KMS-11 (cell line): ENCODE results near the gene SLC35B4.

Experiments
- H2AFZ ChIP-seq: fragments of 200-600 bp; sonication (generic); 2 replicates; pipeline ENCODE4 v1.6.1; 2016; ENCODE audit warnings: antibody characterized with exemption, mixed run types, low read depth
- H3K27ac ChIP-seq: fragments of 200-600 bp; sonication (generic); 2 replicates; pipeline ENCODE4 v1.6.1; 2016; ENCODE audit warnings: mild to moderate bottlenecking, mixed run types
- H3K27me3 ChIP-seq: fragments of 200-600 bp; sonication (generic); 2 replicates; pipeline ENCODE4 v1.6.1; 2017; ENCODE audit warnings: mild to moderate bottlenecking, low read depth, mixed run types, moderate library complexity; ENCODE audit not compliant: insufficient read depth
- H3K36me3 ChIP-seq: fragments of 200-600 bp; sonication (generic); 2 replicates; pipeline ENCODE4 v1.6.1; 2017; ENCODE audit warnings: mild to moderate bottlenecking, mixed run types; ENCODE audit not compliant: insufficient read depth
- H3K4me1 ChIP-seq: fragments of 200-600 bp; sonication (generic); 2 replicates; pipeline ENCODE4 v1.6.1; 2016; ENCODE audit warnings: mild to moderate bottlenecking, low read depth, mixed run types; ENCODE audit not compliant: poor library complexity, severe bottlenecking
- H3K4me2 ChIP-seq: fragments of 200-600 bp; sonication (generic); 2 replicates; pipeline ENCODE4 v1.7.0; 2016; ENCODE audit warnings: mild to moderate bottlenecking, mixed run types
- H3K4me3 ChIP-seq: fragments of 200-600 bp; sonication (generic); IDR thresholded peaks from 2 replicates; pipeline ENCODE4 v1.6.1; 2017; ENCODE audit warnings: low read depth, low read length, mixed read lengths; ENCODE audit not compliant: insufficient read depth
- H3K79me2 ChIP-seq: fragments of 200-600 bp; sonication (generic); 2 replicates; pipeline ENCODE4 v1.6.1; 2016; ENCODE audit warnings: low read depth, mixed run types; ENCODE audit not compliant: insufficient read depth
- H3K9ac ChIP-seq: fragments of 200-600 bp; sonication (generic); 2 replicates; pipeline ENCODE4 v1.6.1; 2016; ENCODE audit warnings: mild to moderate bottlenecking, mixed run types
- H4K20me1 ChIP-seq: fragments of 200-600 bp; sonication (generic); 2 replicates; pipeline ENCODE4 v1.6.1; 2016; ENCODE audit warnings: mild to moderate bottlenecking, mixed run types; ENCODE audit not compliant: insufficient read depth
- TF ChIP-seq, protein P1 (sequence below): fragments of 200-600 bp; sonication (generic); conservative IDR thresholded peaks from 2 replicates; pipeline ENCODE4 v1.6.1; 2017; ENCODE audit warnings: low read depth, mild to moderate bottlenecking, antibody characterized with exemption, low read length, moderate library complexity, mixed read lengths

SLC35B4 gene

DNA sequence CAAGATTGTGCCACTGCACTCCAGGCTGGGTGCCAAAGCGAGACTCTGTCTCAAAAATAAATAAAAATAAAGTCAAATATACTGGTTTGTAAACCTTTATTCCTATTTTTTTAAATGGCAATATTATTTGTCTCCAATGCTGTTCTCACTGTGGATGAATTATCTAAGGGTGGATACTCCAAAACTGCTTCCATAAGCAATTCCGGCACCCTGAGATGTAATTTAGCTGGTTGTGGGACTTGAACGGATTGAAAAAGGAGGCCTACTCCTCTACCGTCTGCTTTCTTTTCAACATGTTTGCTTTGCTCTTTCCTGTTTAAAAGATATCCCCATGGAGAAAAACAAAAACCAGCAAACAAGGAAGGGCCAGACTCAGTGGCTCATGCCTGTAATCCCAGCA, 54.4 kb downstream of the SLC35B4 start:
- no peak overlapping the region for H3K4me3 ChIP-seq
- H3K27ac ChIP-seq: no peak overlapping the region
- H3K9ac ChIP-seq: no peak overlapping the region
- no peaks in the 10 kb centered on the region for H3K36me3 ChIP-seq
- H4K20me1 ChIP-seq: no peaks in the 10 kb centered on the region
- H3K4me1 ChIP-seq: no peaks in the 10 kb centered on the region
- H2AFZ ChIP-seq: no peak overlapping the region
- H3K27me3 ChIP-seq: no peaks in the 10 kb centered on the region
- H3K4me2 ChIP-seq: no peak overlapping the region
- TF ChIP-seq, protein P1, sequence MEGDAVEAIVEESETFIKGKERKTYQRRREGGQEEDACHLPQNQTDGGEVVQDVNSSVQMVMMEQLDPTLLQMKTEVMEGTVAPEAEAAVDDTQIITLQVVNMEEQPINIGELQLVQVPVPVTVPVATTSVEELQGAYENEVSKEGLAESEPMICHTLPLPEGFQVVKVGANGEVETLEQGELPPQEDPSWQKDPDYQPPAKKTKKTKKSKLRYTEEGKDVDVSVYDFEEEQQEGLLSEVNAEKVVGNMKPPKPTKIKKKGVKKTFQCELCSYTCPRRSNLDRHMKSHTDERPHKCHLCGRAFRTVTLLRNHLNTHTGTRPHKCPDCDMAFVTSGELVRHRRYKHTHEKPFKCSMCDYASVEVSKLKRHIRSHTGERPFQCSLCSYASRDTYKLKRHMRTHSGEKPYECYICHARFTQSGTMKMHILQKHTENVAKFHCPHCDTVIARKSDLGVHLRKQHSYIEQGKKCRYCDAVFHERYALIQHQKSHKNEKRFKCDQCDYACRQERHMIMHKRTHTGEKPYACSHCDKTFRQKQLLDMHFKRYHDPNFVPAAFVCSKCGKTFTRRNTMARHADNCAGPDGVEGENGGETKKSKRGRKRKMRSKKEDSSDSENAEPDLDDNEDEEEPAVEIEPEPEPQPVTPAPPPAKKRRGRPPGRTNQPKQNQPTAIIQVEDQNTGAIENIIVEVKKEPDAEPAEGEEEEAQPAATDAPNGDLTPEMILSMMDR: no peak
- H3K79me2 ChIP-seq: no peaks in the 10 kb centered on the region

DNA sequence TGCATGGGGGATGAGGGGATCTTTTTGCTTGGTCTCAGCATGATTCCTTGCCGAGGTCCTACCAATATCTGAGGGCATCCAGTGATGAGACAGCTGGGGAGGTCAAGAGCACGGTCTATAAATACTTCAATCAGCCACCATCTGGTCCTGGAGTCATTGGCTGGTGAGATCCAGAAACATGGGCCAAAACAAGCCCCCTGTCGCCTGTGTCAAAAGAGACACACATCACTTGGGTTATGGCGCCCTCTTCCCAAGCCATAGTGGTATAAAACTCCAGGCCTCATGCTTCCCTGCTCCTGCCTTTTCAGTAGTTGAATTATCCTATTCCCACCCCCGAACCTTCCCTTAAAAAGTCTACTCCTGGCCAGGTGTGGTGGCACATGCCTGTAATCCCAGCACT, 60.9 kb downstream of the SLC35B4 start:
- H3K4me2 ChIP-seq: no peak overlapping the region
- H3K79me2 ChIP-seq: no peaks in the 10 kb centered on the region
- H3K4me3 ChIP-seq: no peak overlapping the region
- no peaks in the 10 kb centered on the region for H4K20me1 ChIP-seq
- no peaks in the 10 kb centered on the region for H3K36me3 ChIP-seq
- H3K27ac ChIP-seq: no peak overlapping the region
- no peaks in the 10 kb centered on the region for H3K4me1 ChIP-seq
- H3K9ac ChIP-seq: no peak overlapping the region
- H2AFZ ChIP-seq: no peak overlapping the region
- TF ChIP-seq, protein P1: no peak
- H3K27me3 ChIP-seq: no peaks in the 10 kb centered on the region

DNA sequence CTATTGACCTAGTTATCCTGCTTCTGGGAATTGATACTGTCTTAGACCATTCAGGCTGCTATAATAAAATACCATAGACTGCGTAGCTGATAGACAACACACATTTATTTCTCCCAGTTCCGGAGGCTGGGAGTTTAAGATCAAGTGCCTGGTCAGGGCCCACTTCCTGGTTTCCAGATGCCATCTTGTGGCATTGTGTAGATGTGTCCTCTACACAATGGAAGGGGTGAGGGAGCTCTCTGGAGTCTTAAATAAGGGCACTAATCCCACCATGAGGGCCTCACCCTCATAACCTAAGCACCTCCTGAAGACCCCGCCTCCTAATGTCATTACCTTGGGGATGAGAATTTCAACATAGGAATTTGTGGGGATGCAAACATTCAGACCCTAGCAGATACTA, 62.4 kb downstream of the SLC35B4 start:
- no peak overlapping the region for H3K9ac ChIP-seq
- TF ChIP-seq, protein P1: 0 out of 2 replicates have a peak, but pooled peaks have one; percentile 20
- H3K27ac ChIP-seq: no peak overlapping the region
- no peaks in the 10 kb centered on the region for H3K4me1 ChIP-seq
- H3K27me3 ChIP-seq: no peaks in the 10 kb centered on the region
- H2AFZ ChIP-seq: no peak overlapping the region
- H3K4me2 ChIP-seq: no peak overlapping the region
- H3K36me3 ChIP-seq: no peaks in the 10 kb centered on the region
- no peaks in the 10 kb centered on the region for H4K20me1 ChIP-seq
- no peak overlapping the region for H3K4me3 ChIP-seq
- H3K79me2 ChIP-seq: no peaks in the 10 kb centered on the region

DNA sequence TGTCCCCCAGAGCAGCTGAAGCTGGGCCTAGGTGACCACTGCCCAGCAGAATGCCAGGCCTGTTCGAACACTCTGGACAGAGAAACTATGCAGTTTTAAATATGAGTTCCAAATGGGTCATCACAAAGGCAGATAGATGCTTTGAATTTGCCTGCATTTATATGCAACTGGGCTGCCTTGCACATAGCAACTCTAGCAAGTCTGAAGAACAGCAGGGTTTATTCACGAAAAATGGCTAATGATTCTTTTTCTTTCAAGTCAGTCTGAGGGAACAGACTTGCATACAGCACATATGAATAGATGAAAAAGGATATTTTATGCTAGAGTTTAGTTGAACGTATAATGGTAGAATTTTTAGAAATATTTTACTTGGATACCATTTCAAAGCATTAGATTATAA, 68.5 kb downstream of the SLC35B4 start:
- Histone ChIP-seq H2AFZ (no peak overlapping the region), H3K4me3 (no peak overlapping the region), H3K4me1 (peaks cover 29% of the 10 kb centered on the region), H4K20me1 (no peaks in the 10 kb centered on the region), H3K27me3 (no peaks in the 10 kb centered on the region), H3K4me2 (no peak overlapping the region), H3K36me3 (no peaks in the 10 kb centered on the region), H3K27ac (no peak overlapping the region), H3K79me2 (no peaks in the 10 kb centered on the region), H3K9ac (no peak overlapping the region)
- TF ChIP-seq, protein P1: no peak

DNA sequence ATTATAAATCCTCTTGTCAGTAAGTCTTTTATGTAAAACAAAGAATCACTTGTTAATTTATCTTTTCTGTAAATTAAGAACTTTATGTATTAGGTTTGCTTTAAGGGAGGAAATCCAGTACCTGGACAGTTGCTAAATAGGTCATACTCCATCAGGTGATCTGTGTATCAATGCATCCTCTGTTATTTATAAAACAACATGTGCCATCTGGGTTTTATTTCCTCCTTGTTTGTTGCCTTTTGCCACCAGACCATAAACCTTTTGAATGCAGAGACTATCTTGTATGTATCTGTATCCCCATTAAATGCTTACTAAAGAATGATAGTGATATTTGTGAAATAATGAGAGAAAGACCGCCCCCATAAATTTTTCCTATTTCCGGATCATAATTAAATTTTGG, 70.0 kb downstream of the SLC35B4 start:
- H3K27me3 ChIP-seq: no peaks in the 10 kb centered on the region
- no peak overlapping the region for H3K9ac ChIP-seq
- no peaks in the 10 kb centered on the region for H3K36me3 ChIP-seq
- no peaks in the 10 kb centered on the region for H3K79me2 ChIP-seq
- H2AFZ ChIP-seq: no peak overlapping the region
- TF ChIP-seq, protein P1: no peak
- H3K27ac ChIP-seq: no peak overlapping the region
- H3K4me2 ChIP-seq: peak overlapping the region; percentile 33
- H3K4me3 ChIP-seq: no peak overlapping the region
- no peaks in the 10 kb centered on the region for H4K20me1 ChIP-seq
- H3K4me1 ChIP-seq: peaks cover 29% of the 10 kb centered on the region
